Measurements from ENCODE around the gene PCNX2. TPM values are rescaled to one million over a fixed set of nuclear protein-coding genes. Genes with fewer than 3 reads are reported as not detected.

PCNX2 gene
- total and polyA plus RNA-seq, 2 of the 13 experiments (the other 11 are each of a cell fraction or from before 2014, with no cell fraction given): 0.11 to 0.42 TPM

GRCh38 chr1:232990176-232991128, 305.1 kb downstream of the PCNX2 start (continued):
- TF ChIP-seq ZNF468 (CRISPR knock-in tag; IDR thresholded peaks at IDR 0.05) (no peak), ZNF749 (CRISPR knock-in tag; IDR thresholded peaks at IDR 0.05; ENCODE audit: borderline replicate concordance) (no peak), ZNF75D (CRISPR knock-in tag; IDR thresholded peaks at IDR 0.05; ENCODE audit: borderline replicate concordance) (no peak), PHF21A (CRISPR knock-in tag; IDR thresholded peaks at IDR 0.05) (no peak), CREBL2 (CRISPR knock-in tag; IDR thresholded peaks at IDR 0.05; ENCODE audit: borderline replicate concordance) (no peak), SMARCC2 (IDR thresholded peaks at IDR 0.05) (no peak), IRX3 (CRISPR knock-in tag; IDR thresholded peaks at IDR 0.05; ENCODE audit: borderline replicate concordance, low read depth) (no peak), SMARCE1 (IDR thresholded peaks at IDR 0.05; ENCODE audit: borderline replicate concordance) (no peak), MXD1 (CRISPR knock-in tag; IDR thresholded peaks at IDR 0.05) (no peak), PTBP1 (IDR thresholded peaks at IDR 0.05; ENCODE audit: low read depth, low read length, poor library complexity, severe bottlenecking) (no peak)

- WGBS (ENCODE audit: low lambda C conversion rate): 0% methylated on average over 5 of the region's 8 CpGs
- Histone ChIP-seq H3K27me3 (ENCODE audit: control insufficient read depth in 1 of 2, insufficient read depth in 2 of 2, low read length in 2 of 2) (no peaks in the 10 kb centered on the region), H3K4me1 (ENCODE audit: insufficient read depth, low read length) (no peaks in the 10 kb centered on the region), H3K36me3 (replicated peaks in 1 of 2; ENCODE audit: control insufficient read depth in 1 of 2, insufficient read depth in 2 of 2, low read length in 2 of 2) (no peaks in the 10 kb centered on the region), H3K27ac (ENCODE audit: extremely low read length, insufficient read depth, low read length) (no peak overlapping the region), H3K79me2 (ENCODE audit: insufficient read depth, low read length) (no peaks in the 10 kb centered on the region), H3K9me3 (ENCODE audit: low read length) (peaks cover 7% of the 10 kb centered on the region), H3K4me3 (replicated peaks in 1 of 3; ENCODE audit: insufficient read depth in 1 of 3, low read depth in 2 of 3, low read length in 3 of 3) (no peak overlapping the region), H4K20me1 (ENCODE audit: insufficient read depth, low read length) (no peaks in the 10 kb centered on the region), H3K9ac (ENCODE audit: insufficient read depth, low read depth, low read length) (no peak overlapping the region), H3K4me2 (ENCODE audit: low read depth, low read length) (no peak overlapping the region), H2AFZ (ENCODE audit: low read length) (no peak overlapping the region)
- in situ Hi-C loops (cut with HindIII; ENCODE audit: extremely low pct_ligation_motif_present, low pct_unique_long_range_greater_than_20kb): no loop called here
- DNase-seq (ENCODE audit: low spot score) (no peak), ATAC-seq (peak; percentile 11; the same call in 1 of the 3 replicates), FAIRE-seq (no peak)
- BruUV-seq (replicated peaks): no TSS peak
- ChIA-PET POLR2A (no interaction called here), CTCF (ENCODE audit: low intra/inter-chr PET ratio, low total read pairs) (no interaction called here)
- intact Hi-C loops (cut with micrococcal nuclease; ENCODE audit: unreplicated experiment): no loop called here
- TF ChIP-seq RBM39 (IDR thresholded peaks at IDR 0.05; ENCODE audit: low read depth, low read length, poor library complexity, severe bottlenecking) (no peak), TBX3 (IDR thresholded peaks at IDR 0.05; ENCODE audit: borderline replicate concordance) (no peak), PHF8 (CRISPR knock-in tag; IDR thresholded peaks at IDR 0.05) (no peak), TAF1 (CRISPR knock-in tag; IDR thresholded peaks at IDR 0.05) (no peak), U2AF1 (optimal IDR thresholded peaks at IDR 0.05; ENCODE audit: low read depth, low read length) (no peak), BATF2 (CRISPR knock-in tag; IDR thresholded peaks at IDR 0.05) (no peak), PHF20 (CRISPR knock-in tag; IDR thresholded peaks at IDR 0.05) (no peak), PHF5A (CRISPR knock-in tag; IDR thresholded peaks at IDR 0.05; ENCODE audit: low read depth, unreplicated experiment) (no peak), NPAS2 (CRISPR knock-in tag; IDR thresholded peaks at IDR 0.05; ENCODE audit: borderline replicate concordance) (no peak), ZNF333 (CRISPR knock-in tag; IDR thresholded peaks at IDR 0.05; ENCODE audit: borderline replicate concordance) (no peak)
Measured at GRCh38 chr1:232988572-232989040, 306.9 kb downstream of the PCNX2 start.
